Liver (tissue), 9 donors: Measurements from ENCODE around the gene KIF5A. TPM values are rescaled to one million over a fixed set of nuclear protein-coding genes. Genes with fewer than 3 reads are reported as not detected.

Source experiments
- DNase-seq: peaks from one replicate; pipeline ENCODE4 v3.0.0-alpha.2; 2017; ENCODE audit warnings: low spot score
- H3K27ac ChIP-seq, 2 donors: one replicate each; pipeline ENCODE4 v1.7.0; 2013; ENCODE audit warnings: inconsistent platforms in 2 of 2, low read length in 2 of 2, control low read depth in 1 of 2, low read depth in 1 of 2, mild to moderate bottlenecking in 1 of 2
- H3K27me3 ChIP-seq, 4 donors: one replicate each; pipeline versions ENCODE4 v1.6.1 to v1.7.0; 2013; ENCODE audit warnings: low read length in 3 of 4, inconsistent platforms in 1 of 4, mild to moderate bottlenecking in 1 of 4, moderate library complexity in 1 of 4; ENCODE audit not compliant: control insufficient read depth in 4 of 4, insufficient read depth in 4 of 4
- H3K36me3 ChIP-seq, 4 donors: one replicate each; pipeline versions ENCODE4 v1.6.1 to v1.7.0; 2013; ENCODE audit warnings: low read length in 3 of 4, mild to moderate bottlenecking in 3 of 4, low read depth in 1 of 4, moderate library complexity in 1 of 4; ENCODE audit not compliant: control insufficient read depth in 4 of 4, insufficient read depth in 3 of 4
- H3K4me1 ChIP-seq, 4 donors: one replicate each; pipeline versions ENCODE4 v1.6.1 to v1.7.0; 2013; ENCODE audit warnings: low read length in 3 of 4, mild to moderate bottlenecking in 3 of 4, moderate library complexity in 1 of 4; ENCODE audit not compliant: control insufficient read depth in 4 of 4, insufficient read depth in 4 of 4
- H3K4me3 ChIP-seq, 3 donors: one replicate each; pipeline versions ENCODE4 v1.6.1 to v1.7.0; 2013; ENCODE audit warnings: low read length in 3 of 3, control low read depth in 1 of 3, low read depth in 1 of 3, mild to moderate bottlenecking in 1 of 3
- H3K9ac ChIP-seq, 2 donors: one replicate each; pipeline ENCODE4 v1.7.0; 2013; ENCODE audit warnings: low read length in 2 of 2, mild to moderate bottlenecking in 2 of 2, moderate library complexity in 2 of 2, control low read depth in 1 of 2, low read depth in 1 of 2
- H3K9me3 ChIP-seq, 4 donors: one replicate each; pipeline versions ENCODE4 v1.6.1 to v1.7.0; 2013; ENCODE audit warnings: low read length in 3 of 4; ENCODE audit not compliant: control insufficient read depth in 4 of 4
- CTCF ChIP-seq: fragments of 150-350 bp; IDR thresholded peaks from 2 replicates; pipeline ENCODE4 v1.5.1; 2017; ENCODE audit warnings: improper control_type of control experiment, low read depth, low read length; ENCODE audit not compliant: missing input control
- FOXA1 ChIP-seq: IDR thresholded peaks from 2 replicates; pipeline ENCODE4 v1.6.1; 2016; ENCODE audit warnings: antibody characterized with exemption
- HNF4A ChIP-seq, 2 donors: conservative IDR thresholded peaks; 2 replicates each; pipeline ENCODE4 v1.6.1; 2016; ENCODE audit warnings: antibody characterized with exemption in 2 of 2, mild to moderate bottlenecking in 2 of 2
- JUND ChIP-seq, 2 donors: IDR thresholded peaks; 2 replicates each; pipeline ENCODE4 v1.6.1; 2016; ENCODE audit warnings: antibody characterized with exemption in 2 of 2
- NR2F2 ChIP-seq: IDR thresholded peaks from 2 replicates; pipeline ENCODE4 v1.6.1; 2016; ENCODE audit warnings: antibody characterized with exemption
- TAF1 ChIP-seq: conservative IDR thresholded peaks from 2 replicates; pipeline ENCODE4 v1.6.1; 2016; ENCODE audit warnings: antibody characterized with exemption, mild to moderate bottlenecking
- YY1 ChIP-seq: IDR thresholded peaks from 2 replicates; pipeline ENCODE4 v1.6.1; 2016; ENCODE audit warnings: antibody characterized with exemption, mild to moderate bottlenecking
- WGBS: extraction: QIAGEN DNeasy Blood & Tissue Kit; methylation state at CpG from one replicate; pipeline ENCODE4 v1.1.7; 2013; 5-methylcytosine and 5-hydroxymethylcytosine counted together
- polyA plus RNA-seq, 2 donors: library from polyadenylated mRNA; stranded (reverse) in 1 of 2; unstranded in 1 of 2; fragments of 200-250 nt in 1 of 2; fragments of >200 nt in 1 of 2; fragmentation: Nextera tagmentation in 1 of 2; extraction: Ambion mirVana in 1 of 2; gene quantifications; one replicate each; pipeline versions ENCODE4 v1.2.1 to v1.2.3, GENCODE V29; 2013 to 2015
- total RNA-seq, 2 donors: library from RNA; depleted of rRNA; stranded (reverse); fragments of >200 nt; gene quantifications; one replicate each; pipeline ENCODE4 v1.2.3, GENCODE V29; 2014
- TF ChIP-seq, protein P1 (sequence below): IDR thresholded peaks from 2 replicates; pipeline ENCODE4 v1.6.1; 2016; ENCODE audit warnings: antibody characterized with exemption
- TF ChIP-seq, protein P2 (sequence below): IDR thresholded peaks from 2 replicates; pipeline ENCODE4 v1.6.1; 2016; ENCODE audit warnings: antibody characterized with exemption, mild to moderate bottlenecking
- donor health status: healthy.
- donor health status: healthy.
- donor health status: healthy.
- donor health status: healthy.
- donor health status: healthy.

Gene KIF5A
- total and polyA plus RNA-seq, 4 donors = 0.01 to 0.42 TPM; not detected in 2

- Histone ChIP-seq H3K27me3 (peaks cover 0 to 7% (median 3%) of the 10 kb centered on the region in 4 donors), H3K36me3 (no peaks in the 10 kb centered on the region), H3K27ac (peak within 1 kb of the TSS; percentile 53 to 54), H3K4me1 (peaks cover 0 to 12% (median 11%) of the 10 kb centered on the region in 4 donors), H3K9me3 (no peaks in the 10 kb centered on the region), H3K4me3 (peak within 1 kb of the TSS in 2 of 3 donors; percentile 37 to 50), H3K9ac (no peak within 1 kb of the TSS)
- TF ChIP-seq JUND (IDR thresholded peaks at IDR 0.05) = no peak
- TF ChIP-seq, protein P1, sequence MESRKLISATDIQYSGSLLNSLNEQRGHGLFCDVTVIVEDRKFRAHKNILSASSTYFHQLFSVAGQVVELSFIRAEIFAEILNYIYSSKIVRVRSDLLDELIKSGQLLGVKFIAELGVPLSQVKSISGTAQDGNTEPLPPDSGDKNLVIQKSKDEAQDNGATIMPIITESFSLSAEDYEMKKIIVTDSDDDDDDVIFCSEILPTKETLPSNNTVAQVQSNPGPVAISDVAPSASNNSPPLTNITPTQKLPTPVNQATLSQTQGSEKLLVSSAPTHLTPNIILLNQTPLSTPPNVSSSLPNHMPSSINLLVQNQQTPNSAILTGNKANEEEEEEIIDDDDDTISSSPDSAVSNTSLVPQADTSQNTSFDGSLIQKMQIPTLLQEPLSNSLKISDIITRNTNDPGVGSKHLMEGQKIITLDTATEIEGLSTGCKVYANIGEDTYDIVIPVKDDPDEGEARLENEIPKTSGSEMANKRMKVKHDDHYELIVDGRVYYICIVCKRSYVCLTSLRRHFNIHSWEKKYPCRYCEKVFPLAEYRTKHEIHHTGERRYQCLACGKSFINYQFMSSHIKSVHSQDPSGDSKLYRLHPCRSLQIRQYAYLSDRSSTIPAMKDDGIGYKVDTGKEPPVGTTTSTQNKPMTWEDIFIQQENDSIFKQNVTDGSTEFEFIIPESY = no peak
- no peak for TF ChIP-seq CTCF
- no peak for TF ChIP-seq HNF4A (conservative IDR thresholded peaks at IDR 0.05)
- TF ChIP-seq NR2F2 = no peak
- TF ChIP-seq TAF1 = no peak
- TF ChIP-seq, protein P2, sequence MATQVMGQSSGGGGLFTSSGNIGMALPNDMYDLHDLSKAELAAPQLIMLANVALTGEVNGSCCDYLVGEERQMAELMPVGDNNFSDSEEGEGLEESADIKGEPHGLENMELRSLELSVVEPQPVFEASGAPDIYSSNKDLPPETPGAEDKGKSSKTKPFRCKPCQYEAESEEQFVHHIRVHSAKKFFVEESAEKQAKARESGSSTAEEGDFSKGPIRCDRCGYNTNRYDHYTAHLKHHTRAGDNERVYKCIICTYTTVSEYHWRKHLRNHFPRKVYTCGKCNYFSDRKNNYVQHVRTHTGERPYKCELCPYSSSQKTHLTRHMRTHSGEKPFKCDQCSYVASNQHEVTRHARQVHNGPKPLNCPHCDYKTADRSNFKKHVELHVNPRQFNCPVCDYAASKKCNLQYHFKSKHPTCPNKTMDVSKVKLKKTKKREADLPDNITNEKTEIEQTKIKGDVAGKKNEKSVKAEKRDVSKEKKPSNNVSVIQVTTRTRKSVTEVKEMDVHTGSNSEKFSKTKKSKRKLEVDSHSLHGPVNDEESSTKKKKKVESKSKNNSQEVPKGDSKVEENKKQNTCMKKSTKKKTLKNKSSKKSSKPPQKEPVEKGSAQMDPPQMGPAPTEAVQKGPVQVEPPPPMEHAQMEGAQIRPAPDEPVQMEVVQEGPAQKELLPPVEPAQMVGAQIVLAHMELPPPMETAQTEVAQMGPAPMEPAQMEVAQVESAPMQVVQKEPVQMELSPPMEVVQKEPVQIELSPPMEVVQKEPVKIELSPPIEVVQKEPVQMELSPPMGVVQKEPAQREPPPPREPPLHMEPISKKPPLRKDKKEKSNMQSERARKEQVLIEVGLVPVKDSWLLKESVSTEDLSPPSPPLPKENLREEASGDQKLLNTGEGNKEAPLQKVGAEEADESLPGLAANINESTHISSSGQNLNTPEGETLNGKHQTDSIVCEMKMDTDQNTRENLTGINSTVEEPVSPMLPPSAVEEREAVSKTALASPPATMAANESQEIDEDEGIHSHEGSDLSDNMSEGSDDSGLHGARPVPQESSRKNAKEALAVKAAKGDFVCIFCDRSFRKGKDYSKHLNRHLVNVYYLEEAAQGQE = no peak
- TF ChIP-seq FOXA1 = no peak
- peak; percentile 45 for DNase-seq
- WGBS = 2% methylated on average over 55 of the region's 55 CpGs
Observed at GRCh38 chr12:57611108-57611826, 61.4 kb downstream of the KIF5A start, which contains the start of gene ARHGEF25. ARHGEF25 (plus strand) TSS chr12:57611435; CDS start chr12:57611895, 460 bp downstream.

- Histone ChIP-seq H3K36me3 (no peaks in the 10 kb centered on the region), H3K4me1 (peaks cover 0 to 12% (median 11%) of the 10 kb centered on the region in 4 donors), H3K27ac (no peak overlapping the region), H3K9me3 (no peaks in the 10 kb centered on the region), H3K27me3 (peaks cover 0 to 7% (median 3%) of the 10 kb centered on the region in 4 donors), H3K9ac (no peak overlapping the region), H3K4me3 (peak overlapping the region in 1 of 3 donors; percentile 50)
- DNase-seq = no peak
- no peak for TF ChIP-seq YY1
- 13% methylated on average over 23 of the region's 23 CpGs for WGBS
Observed at GRCh38 chr12:57611827-57612710, 62.2 kb downstream of the KIF5A start.
